IMR-90 (cell line): ENCODE data around the gene CMC2. TPM values are rescaled to one million over a fixed set of nuclear protein-coding genes. Genes with fewer than 3 reads are reported as not detected.

Experiments used
- ATAC-seq: fragments of 200-7000 bp; cut with Tn5 transposase; 2 replicates; pipeline ENCODE4 v1.9.1; 2020; ENCODE audit warnings: low read depth, mild to moderate bottlenecking, moderate library complexity
- BruUV-seq: library from RNA; stranded (reverse); fragments of 400-500 nt; replicated peaks from 2 replicates; lab custom pipeline; 2021; lab: Mats Ljungman, UMichigan
- CTCF ChIA-PET: fragments of 300-600 bp; formaldehyde crosslinking; extraction: SDS; loops from one replicate; lab custom pipeline; 2021; ENCODE audit warnings: antibody characterized with exemption; lab: Yijun Ruan, JAX
- POLR2A ChIA-PET: fragments of 300-600 bp; sonication (Branson Sonifier 250); formaldehyde crosslinking; loops from one replicate; lab custom pipeline; 2022; ENCODE audit warnings: antibody characterized with exemption; ENCODE audit not compliant: unreplicated experiment; lab: Charles Lee
- DNase-seq: peaks from one replicate; pipeline ENCODE4 v3.0.0; 2013
- H2AFZ ChIP-seq: replicated peaks from 2 replicates; pipeline ENCODE3; 2013; ENCODE audit warnings: low read length, mild to moderate bottlenecking; ENCODE audit not compliant: poor library complexity
- H2AK5ac ChIP-seq: 2 replicates; pipeline ENCODE4 v1.6.1; 2013; ENCODE audit warnings: low read depth, low read length, inconsistent platforms
- H2AK9ac ChIP-seq: replicated peaks from 2 replicates; pipeline ENCODE3; 2013; ENCODE audit warnings: mild to moderate bottlenecking, low read depth, low read length, moderate library complexity; ENCODE audit not compliant: poor library complexity
- H2BK120ac ChIP-seq: 2 replicates; pipeline ENCODE4 v1.6.1; 2013; ENCODE audit warnings: low read depth, low read length, inconsistent platforms
- H2BK15ac ChIP-seq: 3 replicates; pipeline ENCODE4 v1.6.1; 2013; ENCODE audit warnings: low read depth, low read length, inconsistent platforms
- H2BK20ac ChIP-seq: 2 replicates; pipeline ENCODE4 v1.6.1; 2013; ENCODE audit warnings: low read depth, mild to moderate bottlenecking, inconsistent platforms, low read length, moderate library complexity
- H2BK5ac ChIP-seq: 2 replicates; pipeline ENCODE4 v1.6.1; 2013; ENCODE audit warnings: mild to moderate bottlenecking, low read depth, low read length, inconsistent platforms; ENCODE audit not compliant: poor library complexity, severe bottlenecking
- H3K14ac ChIP-seq: replicated peaks from 2 replicates; pipeline ENCODE4 v1.6.1; 2013; ENCODE audit warnings: low read depth, low read length, inconsistent platforms
- H3K18ac ChIP-seq: 2 replicates; pipeline ENCODE4 v1.6.1; 2013; ENCODE audit warnings: low read depth, low read length, control low read depth
- H3K23ac ChIP-seq: 2 replicates; pipeline ENCODE4 v1.6.1; 2013; ENCODE audit warnings: low read depth, low read length, inconsistent platforms
- H3K27ac ChIP-seq: 2 replicates; pipeline ENCODE4 v1.5.1; 2013; ENCODE audit warnings: mild to moderate bottlenecking, control low read depth, low read length; ENCODE audit not compliant: insufficient read depth
- H3K27me3 ChIP-seq: 2 replicates; pipeline ENCODE4 v1.6.1; 2013; ENCODE audit warnings: low read length; ENCODE audit not compliant: control insufficient read depth, insufficient read depth
- H3K36me3 ChIP-seq: 2 replicates; pipeline ENCODE4 v1.6.1; 2013; ENCODE audit warnings: low read length, mixed read lengths; ENCODE audit not compliant: control insufficient read depth, insufficient read depth
- H3K4ac ChIP-seq: 2 replicates; pipeline ENCODE4 v1.6.1; 2013; ENCODE audit warnings: low read depth, low read length, inconsistent platforms
- H3K4me1 ChIP-seq: 2 replicates; pipeline ENCODE4 v1.6.1; 2013; ENCODE audit warnings: low read length, mixed read lengths; ENCODE audit not compliant: control insufficient read depth, insufficient read depth
- H3K4me2 ChIP-seq: 2 replicates; pipeline ENCODE4 v1.6.1; 2013; ENCODE audit warnings: low read depth, mild to moderate bottlenecking, control low read depth, low read length, moderate library complexity
- H3K4me3 ChIP-seq: 2 replicates; pipeline ENCODE4 v1.5.1; 2013; ENCODE audit warnings: low read depth, mild to moderate bottlenecking, control low read depth, low read length, moderate library complexity; ENCODE audit not compliant: insufficient read depth
- H3K56ac ChIP-seq: 2 replicates; pipeline ENCODE4 v1.6.1; 2013; ENCODE audit warnings: low read length, inconsistent platforms; ENCODE audit not compliant: insufficient read depth; ENCODE audit errors: extremely low read depth
- H3K79me1 ChIP-seq, 2 experiments: 2 replicates each; pipeline ENCODE4 v1.6.1; 2013; ENCODE audit warnings: low read length in 2 of 2, inconsistent platforms in 1 of 2, low read depth in 1 of 2
- H3K9ac ChIP-seq: 2 replicates; pipeline ENCODE4 v1.6.1; 2013; ENCODE audit warnings: low read depth, low read length, control low read depth
- H3K9me1 ChIP-seq: 2 replicates; pipeline ENCODE4 v1.6.1; 2013; ENCODE audit warnings: low read length, inconsistent platforms; ENCODE audit not compliant: insufficient read depth
- H3K9me3 ChIP-seq: 2 replicates; pipeline ENCODE4 v1.6.1; 2013; ENCODE audit warnings: low read length; ENCODE audit not compliant: control insufficient read depth, insufficient read depth
- H4K20me1 ChIP-seq: 2 replicates; pipeline ENCODE4 v1.6.1; 2013; ENCODE audit warnings: low read length, inconsistent platforms; ENCODE audit not compliant: insufficient read depth
- H4K5ac ChIP-seq: 2 replicates; pipeline ENCODE4 v1.6.1; 2013; ENCODE audit warnings: mild to moderate bottlenecking, low read depth, low read length, control low read depth
- H4K8ac ChIP-seq, 2 experiments: 2 replicates each; pipeline ENCODE4 v1.6.1; 2013; ENCODE audit warnings: low read depth in 2 of 2, low read length in 2 of 2, control low read depth in 1 of 2, inconsistent platforms in 1 of 2
- H4K91ac ChIP-seq: 2 replicates; pipeline ENCODE4 v1.6.1; 2013; ENCODE audit warnings: low read depth, low read length, inconsistent platforms; ENCODE audit not compliant: insufficient read depth
- BHLHE40 ChIP-seq: fragments of 150-350 bp; IDR thresholded peaks from 2 replicates; pipeline ENCODE4 v1.6.1; 2016; ENCODE audit warnings: mild to moderate bottlenecking, low read depth, low read length
- CEBPB ChIP-seq: IDR thresholded peaks from 2 replicates; pipeline ENCODE4 v1.6.1; 2012; ENCODE audit warnings: low read depth, low read length, improper control_type of control experiment
- FOS ChIP-seq: fragments of 150-350 bp; IDR thresholded peaks from 2 replicates; pipeline ENCODE4 v1.6.1; 2016; ENCODE audit warnings: low read depth, low read length
- MXI1 ChIP-seq: IDR thresholded peaks from 2 replicates; pipeline ENCODE4 v1.6.1; 2012; ENCODE audit warnings: low read depth, mild to moderate bottlenecking, low read length, moderate library complexity, borderline replicate concordance
- POLR2A ChIP-seq: IDR thresholded peaks from 2 replicates; pipeline ENCODE4 v1.6.1; 2012; ENCODE audit warnings: mild to moderate bottlenecking, low read depth, low read length
- SMC3 ChIP-seq: fragments of 150-350 bp; IDR thresholded peaks from 2 replicates; pipeline ENCODE4 v1.6.1; 2016; ENCODE audit warnings: low read depth, mild to moderate bottlenecking, antibody characterized with exemption, low read length, moderate library complexity
- WGBS, 2 experiments: methylation state at CpG; one replicate each; pipeline versions ENCODE4 v1.1.5 to v1.1.7; 2013; ENCODE audit warnings: missing lambda C conversion rate in 2 of 2; ENCODE audit not compliant: insufficient read length in 1 of 2; ENCODE audit errors: extremely low coverage in 2 of 2; 5-methylcytosine and 5-hydroxymethylcytosine counted together
- dilution Hi-C: fragments of 300-500 bp; cut with HindIII; formaldehyde crosslinking; loops from one replicate; pipeline ENCODE4 v1.14.3; 2018; ENCODE audit warnings: low sequenced_read_pairs; ENCODE audit not compliant: unreplicated experiment
- in situ Hi-C: fragments of 300-500 bp; cut with MboI; formaldehyde crosslinking; loops from 3 replicates; pipeline ENCODE4 v1.14.3; 2019; ENCODE audit warnings: low sequenced_read_pairs, inconsistent platforms, mixed read lengths
- intact Hi-C: fragments of 100-400 bp; cut with micrococcal nuclease; formaldehyde crosslinking; loops from 2 replicates; pipeline ENCODE4 v1.10.0; 2022
- polyA plus RNA-seq, 3 experiments: library from polyadenylated mRNA; depleted of rRNA; stranded (reverse); fragments of >200 nt; gene quantifications; 2 replicates each; pipeline ENCODE4 v1.2.3, GENCODE V29; 2012; ENCODE audit warnings: low replicate concordance in 1 of 3
- total RNA-seq: library from RNA; depleted of rRNA; stranded (reverse); fragments of >200 nt; gene quantifications from 2 replicates; pipeline ENCODE4 v1.2.3, GENCODE V29; 2012

Gene CMC2
- total and polyA plus RNA-seq, 2 of the 4 experiments (the other 2 are of a cell fraction), result 57.0 to 104 TPM

GRCh38 chr16:80990978-80991377 lies 15.7 kb downstream of the CMC2 start:
- Histone ChIP-seq H2AK9ac (no peak overlapping the region), H4K20me1 (no peaks in the 10 kb centered on the region), H3K27me3 (no peaks in the 10 kb centered on the region), H3K27ac (no peak overlapping the region), H3K18ac (no peak overlapping the region), H2AK5ac (no peak overlapping the region), H2BK15ac (no peak overlapping the region), H3K14ac (no peak overlapping the region), H2BK120ac (no peak overlapping the region), H3K9me3 (no peaks in the 10 kb centered on the region), H2AFZ (no peak overlapping the region), H2BK5ac (no peak overlapping the region), H4K91ac (no peak overlapping the region), H4K8ac (no peak overlapping the region), H3K9ac (no peak overlapping the region), H3K23ac (peak overlapping the region; percentile 37; the same call in 1 of the 2 replicates), H3K4me2 (no peak overlapping the region), H3K56ac (no peak overlapping the region), H3K4me1 (peaks cover 11% of the 10 kb centered on the region), H3K79me1 (peaks cover 40 to 55% of the 10 kb centered on the region in 2 experiments), H2BK20ac (no peak overlapping the region), H3K36me3 (no peaks in the 10 kb centered on the region; the same call in 1 of the 2 replicates), H3K4ac (no peak overlapping the region; the same call in 1 of the 2 replicates), H3K9me1 (peaks cover 2% of the 10 kb centered on the region; the same call in 1 of the 2 replicates), H4K5ac (no peak overlapping the region), H3K4me3 (no peak overlapping the region)
- dilution Hi-C loops (no loop called here), in situ Hi-C loops (no loop called here), intact Hi-C loops (no loop called here)
- TF ChIP-seq POLR2A, result no peak
- no peak for TF ChIP-seq BHLHE40
- no peak for TF ChIP-seq CEBPB
- no peak for TF ChIP-seq SMC3
- no peak for TF ChIP-seq FOS
- no peak for TF ChIP-seq MXI1
- no peak for ATAC-seq
- no CpG with 5 or more reads among the region's 2 CpGs for WGBS, 2 experiments
- no peak for DNase-seq
- CTCF ChIA-PET, result interaction anchor here (0.6 kb wide), 1 partner anchor 14 kb away, joined by 3 read pairs; no protein-coding TSS in a partner anchor
- BruUV-seq, result no TSS peak
- POLR2A ChIA-PET, result no interaction called here
